ENCODE results near the gene BEND2. TPM values are rescaled to one million over a fixed set of nuclear protein-coding genes. Genes with fewer than 3 reads are reported as not detected.

BEND2 gene
- total RNA-seq, 1 experiment from 2014 or later: not detected

GRCh38 chrX:18179446-18179845 is 41.2 kb downstream of the BEND2 start:
- ChIA-PET CTCF (no interaction called here), POLR2A (no interaction called here)
- Mint-ChIP-seq H3K36me3 (ENCODE audit: insufficient read depth, unreplicated experiment) (no peaks in the 10 kb centered on the region), H3K9me3 (ENCODE audit: unreplicated experiment) (no peaks in the 10 kb centered on the region), H3K4me3 (ENCODE audit: unreplicated experiment) (no peak overlapping the region), H3K27me3 (ENCODE audit: insufficient read depth, unreplicated experiment) (peaks cover 6% of the 10 kb centered on the region), H3K27ac (ENCODE audit: unreplicated experiment) (no peak overlapping the region), H3K4me1 (ENCODE audit: low read depth, unreplicated experiment) (no peaks in the 10 kb centered on the region)
- DNase-seq: no peak
- TF ChIP-seq CTCF (IDR thresholded peaks at IDR 0.05; ENCODE audit: insufficient read depth in 1 of 2, low read depth in 1 of 2, low read length in 1 of 2, severe bottlenecking in 1 of 2, unreplicated experiment in 1 of 2): no peak
- intact Hi-C loops (cut with micrococcal nuclease; ENCODE audit: unreplicated experiment): no loop called here
- H3K27me3 ChIP-seq (replicated peaks; ENCODE audit: control insufficient read depth, insufficient read depth, low read length): no peaks in the 10 kb centered on the region
- no TSS peak for BruUV-seq (replicated peaks)
- no peaks in the 10 kb centered on the region for H3K9me3 ChIP-seq
- H3K36me3 ChIP-seq (ENCODE audit: control insufficient read depth, insufficient read depth, low read length): no peaks in the 10 kb centered on the region
- no peaks in the 10 kb centered on the region for H3K4me1 ChIP-seq
- no peak overlapping the region for H3K4me3 ChIP-seq (ENCODE audit: low read depth, low read length)

GRCh38 chrX:18174971-18175370 is 45.7 kb downstream of the BEND2 start:
- H3K4me1 Mint-ChIP-seq (ENCODE audit: low read depth, unreplicated experiment): no peaks in the 10 kb centered on the region
- H3K36me3 Mint-ChIP-seq (ENCODE audit: insufficient read depth, unreplicated experiment): no peaks in the 10 kb centered on the region
- H3K27ac Mint-ChIP-seq (ENCODE audit: unreplicated experiment): no peak overlapping the region
- H3K27me3 Mint-ChIP-seq (ENCODE audit: insufficient read depth, unreplicated experiment): peaks cover 3% of the 10 kb centered on the region
- Histone ChIP-seq H3K4me1 (no peaks in the 10 kb centered on the region), H3K27me3 (replicated peaks; ENCODE audit: control insufficient read depth, insufficient read depth, low read length) (no peaks in the 10 kb centered on the region), H3K36me3 (ENCODE audit: control insufficient read depth, insufficient read depth, low read length) (no peaks in the 10 kb centered on the region), H3K4me3 (ENCODE audit: low read depth, low read length) (no peak overlapping the region), H3K9me3 (no peaks in the 10 kb centered on the region)
- no peaks in the 10 kb centered on the region for H3K9me3 Mint-ChIP-seq (ENCODE audit: unreplicated experiment)
- POLR2A ChIA-PET: no interaction called here
- H3K4me3 Mint-ChIP-seq (ENCODE audit: unreplicated experiment): no peak overlapping the region
- no peak for DNase-seq
- intact Hi-C loops (cut with micrococcal nuclease; ENCODE audit: unreplicated experiment): no loop called here
- CTCF ChIA-PET: no interaction called here
- TF ChIP-seq CTCF (IDR thresholded peaks at IDR 0.05; ENCODE audit: insufficient read depth in 1 of 2, low read depth in 1 of 2, low read length in 1 of 2, severe bottlenecking in 1 of 2, unreplicated experiment in 1 of 2): no peak
- BruUV-seq (replicated peaks): no TSS peak

GRCh38 chrX:18174209-18174608 is 46.5 kb downstream of the BEND2 start:
- POLR2A ChIA-PET: no interaction called here
- Mint-ChIP-seq H3K27ac (ENCODE audit: unreplicated experiment) (no peak overlapping the region), H3K4me3 (ENCODE audit: unreplicated experiment) (no peak overlapping the region), H3K27me3 (ENCODE audit: insufficient read depth, unreplicated experiment) (peaks cover 3% of the 10 kb centered on the region), H3K9me3 (ENCODE audit: unreplicated experiment) (no peaks in the 10 kb centered on the region), H3K36me3 (ENCODE audit: insufficient read depth, unreplicated experiment) (no peaks in the 10 kb centered on the region), H3K4me1 (ENCODE audit: low read depth, unreplicated experiment) (no peaks in the 10 kb centered on the region)
- no peaks in the 10 kb centered on the region for H3K36me3 ChIP-seq (ENCODE audit: control insufficient read depth, insufficient read depth, low read length)
- no peaks in the 10 kb centered on the region for H3K27me3 ChIP-seq (replicated peaks; ENCODE audit: control insufficient read depth, insufficient read depth, low read length)
- TF ChIP-seq CTCF (IDR thresholded peaks at IDR 0.05; ENCODE audit: insufficient read depth in 1 of 2, low read depth in 1 of 2, low read length in 1 of 2, severe bottlenecking in 1 of 2, unreplicated experiment in 1 of 2): no peak
- H3K4me3 ChIP-seq (ENCODE audit: low read depth, low read length): no peak overlapping the region
- DNase-seq: no peak
- no peaks in the 10 kb centered on the region for H3K9me3 ChIP-seq
- CTCF ChIA-PET: no interaction called here
- intact Hi-C loops (cut with micrococcal nuclease; ENCODE audit: unreplicated experiment): no loop called here
- no peaks in the 10 kb centered on the region for H3K4me1 ChIP-seq
- BruUV-seq (replicated peaks): no TSS peak
